Measurements from ENCODE around the gene PRDM2. TPM values are rescaled to one million over a fixed set of nuclear protein-coding genes. Genes with fewer than 3 reads are reported as not detected.

The PRDM2 gene
- total and polyA plus RNA-seq, 8 donors = 9.3 to 26.4 (median 15.1) TPM

DNA sequence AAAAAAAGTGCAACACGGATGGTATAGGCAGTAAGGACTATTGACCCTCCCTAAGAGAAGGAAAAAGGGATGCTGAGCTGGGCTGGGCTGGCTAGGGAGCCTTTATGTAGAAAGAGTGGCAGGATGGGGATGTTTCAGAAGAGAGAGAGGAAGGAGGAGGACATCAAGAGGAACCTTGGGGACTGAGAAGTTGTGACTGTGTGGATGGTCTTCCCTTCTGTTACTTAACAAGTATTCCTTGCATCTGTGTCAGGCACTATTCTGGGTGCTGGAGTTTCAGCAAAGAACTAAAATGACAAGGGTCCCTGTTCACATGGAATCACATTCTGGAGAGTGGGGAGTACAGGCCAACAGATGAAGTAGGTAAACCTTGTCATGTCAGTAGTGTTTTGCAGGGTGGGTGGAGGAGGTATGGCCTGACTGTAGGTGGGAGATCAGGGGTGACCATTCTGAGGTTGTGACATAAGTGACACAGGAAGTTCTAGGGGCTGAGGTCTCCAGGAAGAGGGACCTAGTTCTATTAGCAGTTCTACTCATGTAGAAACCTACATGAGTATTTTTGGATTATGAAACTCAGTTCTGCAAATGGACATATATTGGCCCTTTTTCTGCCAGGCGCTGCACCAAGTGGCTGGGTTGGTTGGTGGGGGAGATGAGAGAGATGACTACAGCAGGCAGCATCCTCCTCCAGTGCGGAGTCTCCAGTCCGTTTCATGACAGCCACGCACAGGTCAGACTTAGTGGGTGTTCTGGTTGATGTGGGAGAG is 53.8 kb downstream of the PRDM2 start:
- FAIRE-seq (no peak), DNase-seq (no peak), ATAC-seq (no peak)
- TF ChIP-seq, protein P1, sequence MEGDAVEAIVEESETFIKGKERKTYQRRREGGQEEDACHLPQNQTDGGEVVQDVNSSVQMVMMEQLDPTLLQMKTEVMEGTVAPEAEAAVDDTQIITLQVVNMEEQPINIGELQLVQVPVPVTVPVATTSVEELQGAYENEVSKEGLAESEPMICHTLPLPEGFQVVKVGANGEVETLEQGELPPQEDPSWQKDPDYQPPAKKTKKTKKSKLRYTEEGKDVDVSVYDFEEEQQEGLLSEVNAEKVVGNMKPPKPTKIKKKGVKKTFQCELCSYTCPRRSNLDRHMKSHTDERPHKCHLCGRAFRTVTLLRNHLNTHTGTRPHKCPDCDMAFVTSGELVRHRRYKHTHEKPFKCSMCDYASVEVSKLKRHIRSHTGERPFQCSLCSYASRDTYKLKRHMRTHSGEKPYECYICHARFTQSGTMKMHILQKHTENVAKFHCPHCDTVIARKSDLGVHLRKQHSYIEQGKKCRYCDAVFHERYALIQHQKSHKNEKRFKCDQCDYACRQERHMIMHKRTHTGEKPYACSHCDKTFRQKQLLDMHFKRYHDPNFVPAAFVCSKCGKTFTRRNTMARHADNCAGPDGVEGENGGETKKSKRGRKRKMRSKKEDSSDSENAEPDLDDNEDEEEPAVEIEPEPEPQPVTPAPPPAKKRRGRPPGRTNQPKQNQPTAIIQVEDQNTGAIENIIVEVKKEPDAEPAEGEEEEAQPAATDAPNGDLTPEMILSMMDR (IDR thresholded peaks at IDR 0.05) = no peak
- Histone ChIP-seq H3K4me1 (peaks cover 15 to 33% (median 18%) of the 10 kb centered on the region in 3 donors), H3K27me3 (no peaks in the 10 kb centered on the region), H3K4me3 (no peak overlapping the region), H3K27ac (no peak overlapping the region), H3K36me3 (no peaks in the 10 kb centered on the region), H3K9me3 (no peaks in the 10 kb centered on the region)
- intact Hi-C loops (cut with DNase I) = no loop called here
- 88% methylated on average over 5 of the region's 5 CpGs for WGBS, 2 donors

DNA sequence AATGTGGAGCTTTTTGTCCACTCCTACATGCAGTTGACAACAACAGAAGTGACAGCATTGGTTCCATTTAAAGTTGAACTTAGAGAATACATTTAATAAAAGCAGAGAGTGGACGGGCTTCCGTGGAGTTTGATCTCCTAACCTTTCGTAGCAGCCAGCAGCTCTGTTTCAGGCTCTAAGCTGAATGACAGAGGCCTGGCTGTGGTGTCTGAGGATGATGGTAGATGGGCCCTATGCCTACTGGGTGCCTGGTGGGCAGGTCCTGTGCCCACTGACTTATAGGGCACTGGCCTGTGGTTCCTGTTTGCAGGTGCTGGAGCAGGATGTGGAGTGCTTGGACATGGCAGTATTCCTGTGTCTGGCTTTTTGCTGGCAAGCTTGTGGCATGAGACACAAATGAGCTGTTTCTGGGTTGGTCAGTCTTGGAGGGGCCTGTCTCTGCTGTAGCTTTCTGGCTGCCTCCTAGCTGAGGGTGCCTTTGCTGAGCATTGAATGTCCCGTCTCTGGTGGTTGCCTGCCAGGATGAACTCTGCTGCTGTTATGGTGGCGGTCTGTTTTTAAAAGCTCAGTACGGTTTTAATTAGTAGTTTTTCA is 54.6 kb downstream of the PRDM2 start:
- H3K36me3 ChIP-seq = no peaks in the 10 kb centered on the region
- H3K9me3 ChIP-seq = no peaks in the 10 kb centered on the region
- H3K27ac ChIP-seq = no peak overlapping the region
- H3K4me3 ChIP-seq = no peak overlapping the region
- H3K27me3 ChIP-seq = no peaks in the 10 kb centered on the region
- no peak for FAIRE-seq
- TF ChIP-seq, protein P1 (IDR thresholded peaks at IDR 0.05) = no peak
- peaks cover 20 to 38% (median 23%) of the 10 kb centered on the region in 3 donors for H3K4me1 ChIP-seq
- 85 to 98% methylated on average over 6 of the region's 6 CpGs for WGBS, 2 donors
- no peak for DNase-seq
- intact Hi-C loops (cut with DNase I) = no loop called here
- ATAC-seq = no peak

DNA sequence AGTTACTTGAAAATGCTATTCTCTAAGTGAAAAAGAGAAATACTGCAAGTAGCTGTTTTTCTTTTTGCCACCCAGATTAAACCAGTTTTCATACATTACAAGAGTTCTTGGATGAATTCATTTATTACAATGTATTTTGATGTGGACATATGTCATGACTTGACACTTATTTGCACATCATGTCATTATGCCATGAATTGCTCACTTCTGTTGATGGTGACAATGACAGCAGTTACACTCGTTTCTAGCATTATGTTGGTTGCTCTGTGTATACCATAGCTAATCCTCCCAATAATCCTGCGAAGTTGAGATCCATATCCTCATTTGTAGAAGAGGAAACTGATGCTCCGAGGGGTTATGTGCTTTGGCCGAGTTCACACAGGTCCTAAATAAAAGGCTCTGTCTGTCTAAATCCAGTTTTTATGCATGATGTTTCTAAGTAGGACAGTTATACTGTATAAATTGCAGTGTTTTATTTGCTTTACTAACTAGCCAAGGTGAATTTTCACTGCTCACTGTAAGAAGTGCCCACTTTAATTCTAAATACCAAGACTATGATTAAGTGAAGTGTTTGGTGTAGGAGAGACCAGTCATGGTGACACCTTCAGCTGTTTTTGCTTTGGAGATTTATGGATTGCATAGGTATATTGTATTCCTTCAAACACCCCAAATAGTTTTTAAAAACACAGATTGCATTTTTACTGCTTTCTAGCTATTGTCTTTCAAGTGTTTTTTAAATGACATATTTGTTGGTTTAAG is 56.7 kb downstream of the PRDM2 start:
- ATAC-seq = no peak
- no peak for DNase-seq
- Histone ChIP-seq H3K9me3 (no peaks in the 10 kb centered on the region), H3K4me1 (peaks cover 13 to 43% (median 25%) of the 10 kb centered on the region in 3 donors), H3K4me3 (no peak overlapping the region), H3K27ac (peak overlapping the region in 1 of 4 donors; percentile 75), H3K36me3 (no peaks in the 10 kb centered on the region), H3K27me3 (no peaks in the 10 kb centered on the region)
- intact Hi-C loops (cut with DNase I) = no loop called here
- TF ChIP-seq, protein P1 (IDR thresholded peaks at IDR 0.05) = no peak
- 50 to 58% methylated on average over 4 of the region's 4 CpGs for WGBS, 2 donors
- FAIRE-seq = peak; percentile 5

DNA sequence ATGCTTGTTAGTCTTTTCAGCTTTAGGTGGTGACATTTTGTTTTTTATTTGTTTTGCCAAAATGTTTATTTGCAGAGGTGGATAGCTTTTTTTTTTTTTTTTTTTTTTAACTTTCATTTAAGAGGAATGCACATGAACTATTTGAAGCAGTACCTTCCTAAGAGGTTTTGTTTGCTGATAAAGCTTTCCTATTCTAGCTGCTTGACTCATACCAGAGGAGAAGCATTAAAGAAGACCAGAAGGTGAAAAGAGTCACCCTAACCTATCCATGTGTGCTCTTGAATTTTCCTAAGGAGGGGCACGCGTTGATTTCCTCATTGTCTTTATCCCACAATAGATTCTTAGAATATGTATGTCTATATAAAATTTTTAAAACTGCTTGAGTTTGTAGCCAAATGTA is 57.7 kb downstream of the PRDM2 start:
- TF ChIP-seq, protein P1 (IDR thresholded peaks at IDR 0.05) = no peak
- 83% methylated on average over 2 of the region's 2 CpGs for WGBS, 2 donors
- intact Hi-C loops (cut with DNase I) = no loop called here
- ATAC-seq (peak in 1 of 4 donors; percentile 17), FAIRE-seq (no peak), DNase-seq (no peak)
- no peaks in the 10 kb centered on the region for H3K27me3 ChIP-seq
- H3K27ac ChIP-seq = peak overlapping the region in 2 of 4 donors; percentile 75 to 77
- H3K36me3 ChIP-seq = no peaks in the 10 kb centered on the region
- H3K4me1 ChIP-seq = peaks cover 8 to 50% (median 29%) of the 10 kb centered on the region in 3 donors
- no peak overlapping the region for H3K4me3 ChIP-seq
- no peaks in the 10 kb centered on the region for H3K9me3 ChIP-seq
